ENCODE measurements around the gene C2CD2L. TPM values are rescaled to one million over a fixed set of nuclear protein-coding genes. Genes with fewer than 3 reads are reported as not detected.

C2CD2L gene
- total and polyA plus RNA-seq, 10 of the 15 experiments (the other 5 are each of a cell fraction or from before 2014, with no cell fraction given): 0.21 to 9.6 (median 5.1) TPM

GRCh38 chr11:119110439-119110838, 3.3 kb downstream of the C2CD2L start (continued):
- no peak for TF ChIP-seq ZNF592 (IDR thresholded peaks at IDR 0.05)

DNA sequence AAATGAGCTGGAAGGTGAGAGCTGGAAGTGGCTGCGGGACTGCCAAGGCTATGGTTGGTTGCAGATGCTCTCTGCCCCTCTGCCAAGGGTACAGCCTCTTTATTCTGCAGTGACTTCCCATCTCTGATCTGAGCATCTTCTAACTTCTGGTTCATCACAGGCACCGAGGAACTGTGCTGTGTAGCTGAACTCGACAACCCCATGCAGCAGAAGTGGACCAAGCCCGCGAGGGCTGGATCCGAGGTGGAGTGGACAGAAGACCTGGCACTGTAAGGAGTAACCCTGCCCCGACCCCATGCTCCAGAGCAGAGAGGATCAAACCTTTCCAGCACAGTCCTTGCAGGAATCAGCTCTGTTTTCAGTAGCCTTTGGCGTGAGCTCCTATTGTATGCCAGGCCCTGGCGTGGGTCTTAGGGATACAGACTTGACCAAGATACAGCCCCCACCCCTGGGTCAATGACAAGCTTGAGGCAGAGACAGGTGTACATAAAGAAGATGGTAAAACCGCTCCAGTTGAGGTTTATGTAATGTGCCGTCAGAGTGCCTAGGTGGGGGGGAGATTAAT, 4.3 kb downstream of the C2CD2L start:
- in situ Hi-C loops (cut with MboI): no loop called here
- intact Hi-C loops (cut with micrococcal nuclease; ENCODE audit: unreplicated experiment): no loop called here
- no peaks in the 10 kb centered on the region for H3K9me3 ChIP-seq (replicated peaks; ENCODE audit: control insufficient read depth, insufficient read depth, low read length)

More for the DNA sequence above, 4.3 kb downstream of the C2CD2L start:
- Histone ChIP-seq H3K36me3 (ENCODE audit: control insufficient read depth in 2 of 2, insufficient read depth in 2 of 2, low read length in 1 of 2) (peaks cover 19 to 22% of the 10 kb centered on the region in 2 experiments), H3K4me2 (ENCODE audit: control insufficient read depth, insufficient read depth) (no peak overlapping the region), H4K20me1 (ENCODE audit: control insufficient read depth, insufficient read depth) (no peaks in the 10 kb centered on the region), H3K4me1 (ENCODE audit: control insufficient read depth, insufficient read depth, low read length) (peaks cover 12% of the 10 kb centered on the region), H3K4me3 (no peak overlapping the region), H3K27me3 (replicated peaks in 1 of 2; ENCODE audit: control insufficient read depth in 2 of 2, insufficient read depth in 2 of 2, low read length in 1 of 2) (no peaks in the 10 kb centered on the region), H2AFZ (ENCODE audit: control insufficient read depth, low read depth, low read length) (no peak overlapping the region), H3K27ac (ENCODE audit: control insufficient read depth, insufficient read depth) (no peak overlapping the region), H3K79me2 (ENCODE audit: control insufficient read depth, insufficient read depth, low read length) (peaks cover 26% of the 10 kb centered on the region), H3K9ac (ENCODE audit: control insufficient read depth, insufficient read depth, low read length) (no peak overlapping the region)
- ChIA-PET SMC1A (ENCODE audit: uncharacterized antibody, unreplicated experiment) (interaction anchor here (1.0 kb wide), 1 partner anchor 10 kb away, joined by 4 read pairs; the partner anchor contains the start of gene HINFP), POLR2A (interaction anchor here (1.0 to 7.2 kb wide), 3 partner anchors 10 to 26 kb away, joined by 3 to 76 read pairs (median 4); partner anchors contain the start of gene HINFP), RAD21 (ENCODE audit: unreplicated experiment) (no interaction called here), CTCF (interaction anchor here (0.6 to 2.2 kb wide), 4 partner anchors 9 to 227 kb away, joined by 3 to 5 read pairs (median 4); partner anchors contain the start of gene HINFP)
- WGBS (ENCODE audit: insufficient coverage, insufficient replicate concordance, low lambda C conversion rate, missing lambda C conversion rate): 93% methylated on average over 11 of the region's 11 CpGs
- DNase-seq (ENCODE audit: low read depth, low spot score) (no peak), FAIRE-seq (no peak), ATAC-seq (no peak)
- TF ChIP-seq, protein P1, sequence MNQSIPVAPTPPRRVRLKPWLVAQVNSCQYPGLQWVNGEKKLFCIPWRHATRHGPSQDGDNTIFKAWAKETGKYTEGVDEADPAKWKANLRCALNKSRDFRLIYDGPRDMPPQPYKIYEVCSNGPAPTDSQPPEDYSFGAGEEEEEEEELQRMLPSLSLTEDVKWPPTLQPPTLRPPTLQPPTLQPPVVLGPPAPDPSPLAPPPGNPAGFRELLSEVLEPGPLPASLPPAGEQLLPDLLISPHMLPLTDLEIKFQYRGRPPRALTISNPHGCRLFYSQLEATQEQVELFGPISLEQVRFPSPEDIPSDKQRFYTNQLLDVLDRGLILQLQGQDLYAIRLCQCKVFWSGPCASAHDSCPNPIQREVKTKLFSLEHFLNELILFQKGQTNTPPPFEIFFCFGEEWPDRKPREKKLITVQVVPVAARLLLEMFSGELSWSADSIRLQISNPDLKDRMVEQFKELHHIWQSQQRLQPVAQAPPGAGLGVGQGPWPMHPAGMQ (IDR thresholded peaks at IDR 0.05; ENCODE audit: borderline replicate concordance): no peak
- TF ChIP-seq HDGF (IDR thresholded peaks at IDR 0.05) (no peak), ATF7 (IDR thresholded peaks at IDR 0.05; ENCODE audit: low read depth) (no peak), RBBP5 (conservative IDR thresholded peaks at IDR 0.05) (no peak)
- BruUV-seq (replicated peaks): no TSS peak
